Upper lobe of left lung (tissue), 6 donors: ENCODE measurements around the gene UGT2A1. TPM values are rescaled to one million over a fixed set of nuclear protein-coding genes. Genes with fewer than 3 reads are reported as not detected.

Experiments
- ATAC-seq, 2 donors: fragments of 200-7000 bp; cut with Tn5 transposase; one replicate each; pipeline ENCODE4 v1.9.1; 2022; ENCODE audit warnings: mild to moderate bottlenecking in 2 of 2, moderate library complexity in 2 of 2; ENCODE audit not compliant: low FRiP score in 2 of 2
- DNase-seq, 2 donors: peaks; one replicate each; pipeline ENCODE4 v3.0.0-alpha.2; 2019 to 2020
- H3K27ac ChIP-seq, 4 donors: fragments of 200-600 bp; sonication (generic); one replicate each; pipeline ENCODE4 v1.5.1; 2016 to 2019
- H3K27me3 ChIP-seq, 4 donors: fragments of 200-600 bp; sonication (generic); one replicate each; pipeline ENCODE4 v1.5.1; 2017 to 2019
- H3K36me3 ChIP-seq, 4 donors: fragments of 200-600 bp; sonication (generic); one replicate each; pipeline ENCODE4 v1.5.1; 2016 to 2019
- H3K4me1 ChIP-seq, 4 donors: fragments of 200-600 bp; sonication (generic); one replicate each; pipeline ENCODE4 v1.5.1; 2018 to 2019
- H3K4me3 ChIP-seq, 4 donors: fragments of 200-600 bp; sonication (generic); one replicate each; pipeline ENCODE4 v1.5.1; 2017 to 2019; ENCODE audit warnings: mild to moderate bottlenecking in 2 of 4, moderate library complexity in 1 of 4
- H3K9me3 ChIP-seq, 4 donors: fragments of 200-600 bp; sonication (generic); one replicate each; pipeline ENCODE4 v1.5.1; 2018 to 2019
- CTCF ChIP-seq, 6 experiments: fragments of 450-650 bp in 4 of 6; fragments of 200-600 bp in 2 of 6; sonication (generic) in 2 of 6; IDR thresholded peaks; one replicate each; pipeline ENCODE4 v1.5.1; 2016 to 2019; ENCODE audit warnings: antibody characterized with exemption in 6 of 6
- EP300 ChIP-seq, 4 donors: sonication (generic); formaldehyde crosslinking; IDR thresholded peaks; one replicate each; pipeline ENCODE4 v1.5.1; 2017; ENCODE audit warnings: antibody characterized with exemption in 4 of 4, control low read depth in 2 of 4
- POLR2A ChIP-seq, 4 donors: fragments of 450-650 bp; IDR thresholded peaks; one replicate each; pipeline ENCODE4 v1.5.1; 2016 to 2017; ENCODE audit warnings: antibody characterized with exemption in 4 of 4, mild to moderate bottlenecking in 2 of 4
- POLR2AphosphoS5 ChIP-seq, 2 donors: sonication (generic); formaldehyde crosslinking; IDR thresholded peaks; one replicate each; pipeline ENCODE4 v1.5.1; 2017; ENCODE audit warnings: antibody characterized with exemption in 2 of 2
- WGBS, 2 donors: methylation state at CpG; one replicate each; pipeline ENCODE4 v1.1.5; 2017 to 2018; 5-methylcytosine and 5-hydroxymethylcytosine counted together
- total RNA-seq, 6 donors: library from RNA; depleted of rRNA in 4 of 6; stranded (reverse); fragments of >200 nt in 4 of 6; gene quantifications; one replicate each; pipeline versions ENCODE4 v1.1.0 to v1.2.1, GENCODE V29; 2016 to 2021
- donor health status: DM: no; HTN: no; CAD: no; lungs with moderate emphysema.
- donor health status: DM: no; HTN: yes; CAD: no; lungs with severe emphysema.

UGT2A1 gene
- total RNA-seq, 6 donors from 2014 or later: 0.59 TPM; not detected in 5

GRCh38 chr4:69639542-69639941 lies 13.5 kb downstream of the UGT2A1 start, which contains the start of gene UGT2A2:
UGT2A2 (minus strand) TSS chr4:69639642; CDS start chr4:69639640, 2 bp downstream.
- no peak for DNase-seq
- Histone ChIP-seq H3K4me1 (no peaks in the 10 kb centered on the region), H3K36me3 (no peaks in the 10 kb centered on the region), H3K9me3 (no peaks in the 10 kb centered on the region), H3K27ac (no peak within 1 kb of the TSS), H3K27me3 (no peaks in the 10 kb centered on the region), H3K4me3 (no peak within 1 kb of the TSS)
- TF ChIP-seq CTCF (IDR thresholded peaks at IDR 0.05): no peak
- no peak for TF ChIP-seq POLR2A (IDR thresholded peaks at IDR 0.05)
- no peak for TF ChIP-seq EP300 (IDR thresholded peaks at IDR 0.05)
- no peak for TF ChIP-seq POLR2AphosphoS5 (IDR thresholded peaks at IDR 0.05)
- WGBS, 2 donors: 88 to 94% methylated on average over 3 of the region's 3 CpGs
- ATAC-seq: no peak

- no peaks in the 10 kb centered on the region for H3K36me3 ChIP-seq
- H3K4me1 ChIP-seq: no peaks in the 10 kb centered on the region
- H3K4me3 ChIP-seq: no peak overlapping the region
- WGBS, 2 donors: 69 to 81% methylated on average over 6 of the region's 6 CpGs
- no peaks in the 10 kb centered on the region for H3K9me3 ChIP-seq
- DNase-seq (no peak), ATAC-seq (no peak)
- TF ChIP-seq POLR2A (IDR thresholded peaks at IDR 0.05) (no peak), CTCF (IDR thresholded peaks at IDR 0.05) (peak in 3 of 6 experiments; percentile 39 to 46 (median 41))
- no peak overlapping the region for H3K27ac ChIP-seq
- no peaks in the 10 kb centered on the region for H3K27me3 ChIP-seq
These were observed 35.9 kb downstream of the UGT2A1 start for GRCh38 chr4:69617083-69617694.

- no peak overlapping the region for H3K4me3 ChIP-seq
- 52 to 85% methylated on average over 1 of the region's 1 CpG for WGBS, 2 donors
- ATAC-seq: no peak
These were observed 42.6 kb downstream of the UGT2A1 start for GRCh38 chr4:69610484-69610883.

GRCh38 chr4:69601065-69601464 lies 52.0 kb downstream of the UGT2A1 start:
- ATAC-seq (no peak), DNase-seq (no peak)
- H3K9me3 ChIP-seq: no peaks in the 10 kb centered on the region
- no peak overlapping the region for H3K27ac ChIP-seq
- WGBS, 2 donors: 49 to 83% methylated on average over 4 of the region's 4 CpGs
- H3K4me1 ChIP-seq: no peaks in the 10 kb centered on the region
- no peaks in the 10 kb centered on the region for H3K27me3 ChIP-seq
- no peak overlapping the region for H3K4me3 ChIP-seq
- TF ChIP-seq POLR2A (IDR thresholded peaks at IDR 0.05) (no peak), EP300 (IDR thresholded peaks at IDR 0.05) (no peak), POLR2AphosphoS5 (IDR thresholded peaks at IDR 0.05) (no peak), CTCF (IDR thresholded peaks at IDR 0.05) (no peak)
- H3K36me3 ChIP-seq: no peaks in the 10 kb centered on the region

More at GRCh38 chr4:69610484-69610883, 42.6 kb downstream of the UGT2A1 start:
- H3K27me3 ChIP-seq: no peaks in the 10 kb centered on the region
- H3K4me1 ChIP-seq: no peaks in the 10 kb centered on the region
- no peak for DNase-seq
- H3K27ac ChIP-seq: no peak overlapping the region
- no peaks in the 10 kb centered on the region for H3K36me3 ChIP-seq
- no peak for TF ChIP-seq CTCF (IDR thresholded peaks at IDR 0.05)
- TF ChIP-seq EP300 (IDR thresholded peaks at IDR 0.05): no peak
- no peak for TF ChIP-seq POLR2AphosphoS5 (IDR thresholded peaks at IDR 0.05)
- no peak for TF ChIP-seq POLR2A (IDR thresholded peaks at IDR 0.05)
- no peaks in the 10 kb centered on the region for H3K9me3 ChIP-seq

- H3K9me3 ChIP-seq: no peaks in the 10 kb centered on the region
- 71 to 72% methylated on average over 2 of the region's 2 CpGs for WGBS, 2 donors
- H3K4me3 ChIP-seq: no peak overlapping the region
- no peak for DNase-seq
- H3K27ac ChIP-seq: no peak overlapping the region
- TF ChIP-seq POLR2AphosphoS5 (IDR thresholded peaks at IDR 0.05): no peak
- no peak for TF ChIP-seq EP300 (IDR thresholded peaks at IDR 0.05)
- TF ChIP-seq CTCF (IDR thresholded peaks at IDR 0.05): no peak
- no peaks in the 10 kb centered on the region for H3K27me3 ChIP-seq
- H3K36me3 ChIP-seq: no peaks in the 10 kb centered on the region
- ATAC-seq: no peak
- no peaks in the 10 kb centered on the region for H3K4me1 ChIP-seq
These were observed 53.0 kb downstream of the UGT2A1 start for GRCh38 chr4:69600013-69600412.
